Stomach (tissue), 9 donors: ENCODE measurements around the gene LDHD. TPM values are rescaled to one million over a fixed set of nuclear protein-coding genes. Genes with fewer than 3 reads are reported as not detected.
A peak's percentile ranks its signal among the peaks of the same experiment; 100 is the strongest.

Source experiments
- DNase-seq, 2 donors: peaks; one replicate each; pipeline versions ENCODE4 v3.0.0 to v3.0.0-alpha.2; 2013 to 2019
- H3K27ac ChIP-seq, 5 donors: fragments of 200-600 bp in 4 of 5; sonication (generic) in 4 of 5; one replicate each; pipeline ENCODE4 v1.5.1; 2013 to 2019; ENCODE audit warnings: mild to moderate bottlenecking in 1 of 5, moderate library complexity in 1 of 5
- H3K27me3 ChIP-seq, 3 donors: fragments of 200-600 bp; sonication (generic); one replicate each; pipeline ENCODE4 v1.5.1; 2017 to 2019; ENCODE audit warnings: mixed run types in 1 of 3
- H3K36me3 ChIP-seq, 4 donors: fragments of 200-600 bp; sonication (generic); 1 replicate in 3 of 4; 2 replicates in 1 of 4; pipeline ENCODE4 v1.5.1; 2016 to 2019
- H3K4me1 ChIP-seq, 4 donors: fragments of 200-600 bp; sonication (generic); one replicate each; pipeline ENCODE4 v1.5.1; 2016 to 2019
- H3K4me3 ChIP-seq, 4 donors: fragments of 200-600 bp; sonication (generic) in 3 of 4; one replicate each; pipeline ENCODE4 v1.5.1; 2016 to 2019; ENCODE audit warnings: mild to moderate bottlenecking in 1 of 4
- H3K9me3 ChIP-seq, 4 donors: fragments of 200-600 bp; sonication (generic); one replicate each; pipeline ENCODE4 v1.5.1; 2016 to 2019
- CTCF ChIP-seq, 7 experiments: fragments of 450-650 bp in 4 of 7; fragments of 200-600 bp in 3 of 7; sonication (generic) in 3 of 7; IDR thresholded peaks; one replicate each; pipeline ENCODE4 v1.5.1; 2016 to 2019; ENCODE audit warnings: antibody characterized with exemption in 7 of 7, control low read depth in 2 of 7, mild to moderate bottlenecking in 1 of 7
- EP300 ChIP-seq: sonication (generic); formaldehyde crosslinking; IDR thresholded peaks from one replicate; pipeline ENCODE4 v1.6.1; 2017; ENCODE audit warnings: antibody characterized with exemption
- POLR2A ChIP-seq, 4 donors: fragments of 450-650 bp; IDR thresholded peaks; one replicate each; pipeline ENCODE4 v1.6.1; 2016; ENCODE audit warnings: antibody characterized with exemption in 4 of 4, control low read depth in 2 of 4, mild to moderate bottlenecking in 1 of 4, moderate library complexity in 1 of 4
- POLR2AphosphoS5 ChIP-seq, 3 donors: sonication (generic); formaldehyde crosslinking; IDR thresholded peaks; one replicate each; pipeline ENCODE4 v1.6.1; 2016; ENCODE audit warnings: antibody characterized with exemption in 3 of 3
- WGBS, 5 donors: extraction: QIAGEN DNeasy Blood & Tissue Kit in 3 of 5; methylation state at CpG; one replicate each; pipeline versions ENCODE4 v1.1.5 to v1.1.7; 2013 to 2018; 5-methylcytosine and 5-hydroxymethylcytosine counted together
- intact Hi-C: fragments of 100-400 bp; cut with DNase I; formaldehyde crosslinking; loops from one replicate; pipeline ENCODE4 v1.15.1; 2023; ENCODE audit warnings: low total_unique reads
- polyA plus RNA-seq, 3 donors: library from polyadenylated mRNA; stranded (reverse); fragments of 200-250 nt; gene quantifications; one replicate each; pipeline ENCODE4 v1.2.3, GENCODE V29; 2013
- total RNA-seq, 5 donors: library from RNA; depleted of rRNA; stranded (reverse); fragments of >200 nt; gene quantifications; one replicate each; pipeline versions ENCODE4 v1.1.0 to v1.2.3, GENCODE V29; 2014 to 2016
- donor health status: healthy with polysubstance abuse.
- donor health status: Bipolar disorder and iron deficiency.
- donor health status: healthy.

The LDHD gene
- total and polyA plus RNA-seq, 8 donors: 5.0 to 110 (median 24.1) TPM

- Histone ChIP-seq H3K36me3 (no peaks in the 10 kb centered on the region), H3K9me3 (no peaks in the 10 kb centered on the region), H3K27ac (no peak overlapping the region), H3K4me3 (no peak overlapping the region), H3K4me1 (peaks cover 20 to 63% (median 33%) of the 10 kb centered on the region in 4 donors), H3K27me3 (no peaks in the 10 kb centered on the region)
- TF ChIP-seq POLR2A (IDR thresholded peaks at IDR 0.05) (no peak), POLR2AphosphoS5 (IDR thresholded peaks at IDR 0.05) (no peak)
- WGBS, 5 donors: 92 to 97% (median 96%) methylated on average over 8 of the region's 8 CpGs
- DNase-seq: no peak
- intact Hi-C loops: no loop called here
These were observed 37.7 kb downstream of the LDHD start for GRCh38 chr16:75078886-75079285.

GRCh38 chr16:75075688-75076268, 40.8 kb downstream of the LDHD start:
- H3K27ac ChIP-seq: peak overlapping the region in 3 of 5 donors; percentile 19 to 69 (median 56)
- H3K4me3 ChIP-seq: no peak overlapping the region
- no peak for DNase-seq
- no peaks in the 10 kb centered on the region for H3K36me3 ChIP-seq
- no peak for TF ChIP-seq POLR2AphosphoS5 (IDR thresholded peaks at IDR 0.05)
- no peak for TF ChIP-seq CTCF (IDR thresholded peaks at IDR 0.05)
- TF ChIP-seq POLR2A (IDR thresholded peaks at IDR 0.05): no peak
- no peak for TF ChIP-seq EP300
- intact Hi-C loops: no loop called here
- H3K27me3 ChIP-seq: no peaks in the 10 kb centered on the region
- WGBS, 5 donors: 44 to 71% (median 50%) methylated on average over 3 of the region's 3 CpGs
- H3K9me3 ChIP-seq: no peaks in the 10 kb centered on the region
- H3K4me1 ChIP-seq: peaks cover 24 to 66% (median 41%) of the 10 kb centered on the region in 4 donors

- Histone ChIP-seq H3K4me3 (no peak overlapping the region), H3K27me3 (no peaks in the 10 kb centered on the region), H3K36me3 (no peaks in the 10 kb centered on the region), H3K27ac (peak overlapping the region in 4 of 5 donors; percentile 19 to 69 (median 40)), H3K9me3 (no peaks in the 10 kb centered on the region), H3K4me1 (peaks cover 29 to 66% (median 48%) of the 10 kb centered on the region in 4 donors)
- 21 to 52% (median 36%) methylated on average over 9 to 12 of the region's 12 CpGs for WGBS, 5 donors
- TF ChIP-seq CTCF (IDR thresholded peaks at IDR 0.05) (no peak), POLR2AphosphoS5 (IDR thresholded peaks at IDR 0.05) (peak in 1 of 3 donors; percentile 48)
- DNase-seq: peak; percentile 58 to 77
- intact Hi-C loops: no loop called here
These were observed 41.5 kb downstream of the LDHD start for GRCh38 chr16:75074920-75075687.

GRCh38 chr16:75074304-75074793, 42.2 kb downstream of the LDHD start:
- no peaks in the 10 kb centered on the region for H3K36me3 ChIP-seq
- WGBS, 5 donors: 83 to 90% (median 86%) methylated on average over 4 of the region's 4 CpGs
- peaks cover 37 to 67% (median 52%) of the 10 kb centered on the region in 4 donors for H3K4me1 ChIP-seq
- H3K27me3 ChIP-seq: no peaks in the 10 kb centered on the region
- H3K9me3 ChIP-seq: no peaks in the 10 kb centered on the region
- H3K4me3 ChIP-seq: no peak overlapping the region
- peak overlapping the region in 3 of 5 donors; percentile 8 to 25 (median 19) for H3K27ac ChIP-seq
- intact Hi-C loops: no loop called here
- TF ChIP-seq EP300 (no peak), CTCF (IDR thresholded peaks at IDR 0.05) (no peak)
- DNase-seq: no peak
